ENCODE data around the gene CCDC141. TPM values are rescaled to one million over a fixed set of nuclear protein-coding genes. Genes with fewer than 3 reads are reported as not detected.

CCDC141 gene
- total RNA-seq, 1 experiment from 2014 or later, result 0.30 TPM

DNA sequence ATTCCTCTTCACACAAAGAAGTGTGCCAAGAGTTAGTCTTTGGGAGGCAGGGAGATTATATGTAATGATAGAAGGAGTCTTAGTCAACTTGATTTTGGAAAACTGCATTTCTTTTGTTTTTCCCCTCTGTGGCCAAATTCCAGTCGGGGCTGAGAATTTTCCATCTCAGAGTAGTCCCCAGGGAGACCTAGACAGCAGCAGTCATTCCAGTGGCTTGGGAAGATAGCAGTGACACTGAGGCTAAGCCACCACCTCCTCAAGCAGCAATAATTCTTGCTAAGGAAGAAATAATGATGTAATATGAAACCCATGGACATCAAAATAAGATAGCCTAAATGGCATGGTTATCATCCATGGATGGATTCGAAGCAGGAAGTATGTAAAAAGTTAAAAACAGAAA is 21.0 kb upstream of the CCDC141 start:
- Histone ChIP-seq H3K9me3 (ENCODE audit: control insufficient read depth in 1 of 2, insufficient read depth in 1 of 2, low read depth in 1 of 2, low read length in 2 of 2) (no peaks in the 10 kb centered on the region), H3K4me3 (replicated peaks in 1 of 2; ENCODE audit: low read depth in 1 of 2, low read length in 2 of 2) (no peak overlapping the region), H3K27ac (ENCODE audit: low read depth, low read length) (no peak overlapping the region), H3K36me3 (ENCODE audit: control insufficient read depth in 1 of 2, insufficient read depth in 2 of 2, low read length in 2 of 2) (no peaks in the 10 kb centered on the region), H4K20me1 (ENCODE audit: insufficient read depth) (no peaks in the 10 kb centered on the region), H3K27me3 (ENCODE audit: insufficient read depth, low read length) (no peaks in the 10 kb centered on the region), H3K4me1 (ENCODE audit: control insufficient read depth in 1 of 2, insufficient read depth in 2 of 2, low read length in 2 of 2) (no peaks in the 10 kb centered on the region), H3K4me2 (ENCODE audit: low read length) (no peak overlapping the region), H3K79me2 (ENCODE audit: insufficient read depth, low read length) (no peaks in the 10 kb centered on the region), H2AFZ (ENCODE audit: low read depth, low read length, poor library complexity, severe bottlenecking) (no peak overlapping the region), H3K9ac (ENCODE audit: low read length) (no peak overlapping the region), H3K9me2 (ENCODE audit: insufficient read depth) (no peaks in the 10 kb centered on the region)
- no TSS peak for BruUV-seq (replicated peaks)
- no peak for TF ChIP-seq SIN3A (IDR thresholded peaks at IDR 0.05; ENCODE audit: low read depth)
- no peak for TF ChIP-seq ZBTB33 (IDR thresholded peaks at IDR 0.05; ENCODE audit: extremely low read depth, insufficient replicate concordance, low read length)
- no peak for TF ChIP-seq JUND (IDR thresholded peaks at IDR 0.05)
- TF ChIP-seq YY1 (IDR thresholded peaks at IDR 0.05; ENCODE audit: extremely low read depth, insufficient replicate concordance, low read depth, low read length), result no peak
- TF ChIP-seq SRF (IDR thresholded peaks at IDR 0.05; ENCODE audit: low read depth), result no peak
- no peak for TF ChIP-seq CBX3 (IDR thresholded peaks at IDR 0.05; ENCODE audit: low read depth)
- TF ChIP-seq ZNF274 (IDR thresholded peaks at IDR 0.05; ENCODE audit: low read depth, low read length), result no peak
- ChIA-PET POLR2A (no interaction called here), CTCF (no interaction called here), RAD21 (ENCODE audit: low non-redundant PET in 1 of 2, low total read pairs in 2 of 2, uncharacterized antibody in 2 of 2, unreplicated experiment in 2 of 2) (no interaction called here)
- intact Hi-C loops (cut with micrococcal nuclease), result no loop called here
- DNase-seq (ENCODE audit: low read depth, low spot score), result no peak
- no peak for ATAC-seq

- intact Hi-C loops (cut with micrococcal nuclease), result no loop called here
- no TSS peak for BruUV-seq (replicated peaks)
- no peak overlapping the region for H3K4me2 ChIP-seq (ENCODE audit: low read length)
- no peak overlapping the region for H3K4me3 ChIP-seq (replicated peaks in 1 of 2; ENCODE audit: low read depth in 1 of 2, low read length in 2 of 2)
- no peak overlapping the region for H3K9ac ChIP-seq (ENCODE audit: low read length)
- H3K9me3 ChIP-seq (ENCODE audit: control insufficient read depth in 1 of 2, insufficient read depth in 1 of 2, low read depth in 1 of 2, low read length in 2 of 2), result no peaks in the 10 kb centered on the region
- H2AFZ ChIP-seq (ENCODE audit: low read depth, low read length, poor library complexity, severe bottlenecking), result no peak overlapping the region
- ChIA-PET POLR2A (no interaction called here), RAD21 (ENCODE audit: low non-redundant PET in 1 of 2, low total read pairs in 2 of 2, uncharacterized antibody in 2 of 2, unreplicated experiment in 2 of 2) (no interaction called here), CTCF (no interaction called here)
- no peaks in the 10 kb centered on the region for H3K27me3 ChIP-seq (ENCODE audit: insufficient read depth, low read length)
- H3K79me2 ChIP-seq (ENCODE audit: insufficient read depth, low read length), result no peaks in the 10 kb centered on the region
- H4K20me1 ChIP-seq (ENCODE audit: insufficient read depth), result no peaks in the 10 kb centered on the region
- no peak overlapping the region for H3K27ac ChIP-seq (ENCODE audit: low read depth, low read length)
- DNase-seq (ENCODE audit: low read depth, low spot score) (no peak), ATAC-seq (no peak)
- no peaks in the 10 kb centered on the region for H3K4me1 ChIP-seq (ENCODE audit: control insufficient read depth in 1 of 2, insufficient read depth in 2 of 2, low read length in 2 of 2)
- H3K36me3 ChIP-seq (ENCODE audit: control insufficient read depth in 1 of 2, insufficient read depth in 2 of 2, low read length in 2 of 2), result no peaks in the 10 kb centered on the region
- H3K9me2 ChIP-seq (ENCODE audit: insufficient read depth), result no peaks in the 10 kb centered on the region
- TF ChIP-seq EZH2 (IDR thresholded peaks at IDR 0.05), result no peak
- TF ChIP-seq, protein P1, sequence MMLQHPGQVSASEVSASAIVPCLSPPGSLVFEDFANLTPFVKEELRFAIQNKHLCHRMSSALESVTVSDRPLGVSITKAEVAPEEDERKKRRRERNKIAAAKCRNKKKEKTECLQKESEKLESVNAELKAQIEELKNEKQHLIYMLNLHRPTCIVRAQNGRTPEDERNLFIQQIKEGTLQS (IDR thresholded peaks at IDR 0.05), result no peak
- no peak for TF ChIP-seq SP1 (IDR thresholded peaks at IDR 0.05; ENCODE audit: low read depth)
- no peak for TF ChIP-seq ZNF274 (IDR thresholded peaks at IDR 0.05; ENCODE audit: low read depth, low read length)
- TF ChIP-seq FOSL1 (IDR thresholded peaks at IDR 0.05; ENCODE audit: low read depth), result no peak
- no peak for TF ChIP-seq EZH2phosphoT487 (IDR thresholded peaks at IDR 0.05; ENCODE audit: borderline replicate concordance)
- no peak for TF ChIP-seq TCF7L2 (IDR thresholded peaks at IDR 0.05; ENCODE audit: borderline replicate concordance, extremely low read depth, insufficient read depth, insufficient read length)
- no peak for TF ChIP-seq RAD21 (IDR thresholded peaks at IDR 0.05; ENCODE audit: low read depth)
- TF ChIP-seq JUND (IDR thresholded peaks at IDR 0.05), result no peak
- no peak for TF ChIP-seq SRF (IDR thresholded peaks at IDR 0.05; ENCODE audit: low read depth)
- TF ChIP-seq ELF1 (IDR thresholded peaks at IDR 0.05; ENCODE audit: borderline replicate concordance, low read depth), result no peak
- no peak for TF ChIP-seq ZFX (IDR thresholded peaks at IDR 0.05)
- no peak for TF ChIP-seq SIN3A (IDR thresholded peaks at IDR 0.05; ENCODE audit: low read depth)
- no peak for TF ChIP-seq POLR2AphosphoS5 (IDR thresholded peaks at IDR 0.05; ENCODE audit: low read depth, low read length)
- no peak for TF ChIP-seq MAX (IDR thresholded peaks at IDR 0.05)
Observed at GRCh38 chr2:179069685-179070084, 19.7 kb upstream of the CCDC141 start.

All from HCT116 (cell line).